ENCODE measurements around the gene KIAA1549.

- TF ChIP-seq POLR2AphosphoS5 (IDR thresholded peaks at IDR 0.05; ENCODE audit: borderline replicate concordance, low read depth, low read length) (no peak), EZH2 (IDR thresholded peaks at IDR 0.05) (no peak)
Observed at GRCh38 chr7:138941545-138941944, 39.6 kb downstream of the KIAA1549 start.
